Mucosa of stomach (tissue), 1 donor: ENCODE results near the gene TMOD1.

Experiments used
- H3K27me3 ChIP-seq: one replicate; pipeline ENCODE4 v1.7.0; 2013; ENCODE audit warnings: mild to moderate bottlenecking, low read length; ENCODE audit not compliant: control insufficient read depth, insufficient read depth
- H3K36me3 ChIP-seq: one replicate; pipeline ENCODE4 v1.7.0; 2013; ENCODE audit warnings: low read length; ENCODE audit not compliant: control insufficient read depth, insufficient read depth
- H3K4me1 ChIP-seq: one replicate; pipeline ENCODE4 v1.7.0; 2013; ENCODE audit warnings: mild to moderate bottlenecking, low read length; ENCODE audit not compliant: control insufficient read depth, insufficient read depth
- H3K4me3 ChIP-seq: one replicate; pipeline ENCODE4 v1.7.0; 2013; ENCODE audit warnings: low read length
- H3K9ac ChIP-seq: one replicate; pipeline ENCODE4 v1.7.0; 2013; ENCODE audit warnings: mild to moderate bottlenecking, low read length, moderate library complexity
- H3K9me3 ChIP-seq: one replicate; pipeline ENCODE4 v1.7.0; 2013; ENCODE audit warnings: mild to moderate bottlenecking, low read length, moderate library complexity; ENCODE audit not compliant: control insufficient read depth
- donor health status: Pancreatic carcinoma.

Gene TMOD1

DNA sequence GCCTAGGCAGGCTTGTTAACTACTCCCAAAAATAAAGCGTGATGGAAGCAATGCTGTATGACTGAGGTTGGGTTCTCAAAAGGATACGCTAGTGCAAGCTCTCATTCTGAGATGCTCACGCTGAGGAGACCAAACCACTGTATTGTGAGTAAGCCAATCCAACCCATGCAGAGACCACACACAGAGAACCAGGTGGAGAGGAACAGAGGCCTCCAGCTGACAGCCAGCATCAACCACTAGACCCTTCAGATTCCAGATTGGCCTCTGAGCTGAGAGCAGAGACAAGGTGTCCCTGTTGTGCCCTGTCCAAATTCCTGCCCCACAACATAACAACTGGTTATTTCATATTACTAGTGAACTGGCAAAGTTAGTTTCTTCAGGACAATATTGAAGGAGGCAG lies 127.2 kb downstream of the TMOD1 start:
- no peak overlapping the region for H3K4me3 ChIP-seq
- no peaks in the 10 kb centered on the region for H3K36me3 ChIP-seq
- H3K27me3 ChIP-seq: no peaks in the 10 kb centered on the region
- H3K9me3 ChIP-seq: no peaks in the 10 kb centered on the region
- H3K4me1 ChIP-seq: peaks cover 9% of the 10 kb centered on the region
- no peak overlapping the region for H3K9ac ChIP-seq

DNA sequence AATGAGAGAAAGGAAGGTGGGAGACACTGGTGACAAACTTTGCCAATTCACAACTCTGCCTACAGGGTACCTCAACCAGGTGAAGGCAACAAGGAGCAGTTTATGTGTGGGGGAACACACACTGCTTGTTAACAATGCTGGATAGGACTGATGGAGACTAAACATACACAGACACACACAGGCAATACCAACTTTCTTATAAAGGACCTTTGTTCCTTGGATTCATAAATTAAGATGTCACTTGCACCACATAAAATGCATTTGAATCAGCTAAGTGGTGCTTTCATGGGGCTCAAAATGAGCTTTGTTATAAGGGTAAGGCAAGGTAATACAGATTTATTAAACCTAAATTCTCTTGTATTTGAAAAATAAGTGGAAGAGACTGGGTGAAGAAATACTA lies 127.7 kb downstream of the TMOD1 start:
- H3K9ac ChIP-seq: no peak overlapping the region
- no peaks in the 10 kb centered on the region for H3K9me3 ChIP-seq
- no peaks in the 10 kb centered on the region for H3K36me3 ChIP-seq
- no peak overlapping the region for H3K4me3 ChIP-seq
- H3K27me3 ChIP-seq: no peaks in the 10 kb centered on the region
- peaks cover 9% of the 10 kb centered on the region for H3K4me1 ChIP-seq

DNA sequence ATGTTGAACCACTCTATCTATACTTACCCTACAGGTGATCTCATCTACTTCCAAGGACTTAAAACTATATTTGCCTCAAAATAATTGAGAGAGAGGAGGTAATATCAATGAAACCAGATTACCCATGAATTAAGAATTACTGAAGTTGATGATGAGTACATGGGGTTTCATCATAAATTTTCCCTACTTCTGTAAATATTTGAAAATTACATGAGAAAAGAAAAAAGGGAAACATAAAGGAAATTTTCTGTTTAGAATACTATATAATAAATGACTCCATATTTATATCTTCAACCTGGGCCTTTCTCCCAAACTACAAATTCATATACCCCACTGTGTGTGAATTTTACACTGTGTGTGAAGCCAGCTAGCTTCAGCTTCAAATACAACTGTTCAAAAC lies 129.1 kb downstream of the TMOD1 start:
- H3K36me3 ChIP-seq: no peaks in the 10 kb centered on the region
- H3K27me3 ChIP-seq: no peaks in the 10 kb centered on the region
- no peak overlapping the region for H3K4me3 ChIP-seq
- peaks cover 16% of the 10 kb centered on the region for H3K4me1 ChIP-seq
- no peak overlapping the region for H3K9ac ChIP-seq
- no peaks in the 10 kb centered on the region for H3K9me3 ChIP-seq

DNA sequence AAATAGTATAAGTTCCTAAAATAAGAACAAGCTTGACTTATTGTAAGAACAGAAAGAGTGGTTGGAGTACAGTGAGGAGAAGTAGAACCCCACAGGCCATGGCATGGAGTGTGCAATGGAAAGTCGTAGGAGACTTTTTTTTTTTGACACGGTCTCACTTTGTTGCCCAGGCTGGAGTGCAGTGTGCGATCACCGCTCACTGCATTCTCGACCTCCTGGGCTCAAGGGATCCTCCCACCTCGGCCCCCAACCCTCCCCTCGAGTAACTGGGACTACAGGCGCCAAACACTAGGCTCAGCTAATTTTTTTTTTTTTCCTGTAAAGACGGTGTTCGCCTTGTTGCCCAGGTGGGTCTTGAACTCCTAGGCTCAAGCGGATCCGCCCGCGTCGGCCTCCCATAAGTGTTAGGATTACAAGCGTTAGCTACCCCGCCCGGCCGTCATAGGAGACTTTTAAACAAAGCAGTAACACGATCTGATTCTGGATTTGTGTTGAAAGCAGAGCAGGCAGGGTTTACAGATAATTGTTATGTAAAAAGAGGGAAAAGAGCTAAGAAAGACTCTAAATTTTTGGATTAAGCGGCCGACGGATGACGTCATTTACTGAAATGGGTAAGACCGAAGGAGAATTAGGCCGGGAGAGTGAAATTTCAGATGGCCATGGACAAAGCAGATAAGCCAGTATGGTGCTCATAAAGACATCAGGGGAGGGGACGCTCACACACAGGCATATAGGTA lies 130.9 kb downstream of the TMOD1 start:
- H3K9ac ChIP-seq: peak overlapping the region; percentile 98
- H3K9me3 ChIP-seq: no peaks in the 10 kb centered on the region
- peak overlapping the region; percentile 68 for H3K4me3 ChIP-seq
- no peaks in the 10 kb centered on the region for H3K36me3 ChIP-seq
- peaks cover 12% of the 10 kb centered on the region for H3K4me1 ChIP-seq
- H3K27me3 ChIP-seq: no peaks in the 10 kb centered on the region

DNA sequence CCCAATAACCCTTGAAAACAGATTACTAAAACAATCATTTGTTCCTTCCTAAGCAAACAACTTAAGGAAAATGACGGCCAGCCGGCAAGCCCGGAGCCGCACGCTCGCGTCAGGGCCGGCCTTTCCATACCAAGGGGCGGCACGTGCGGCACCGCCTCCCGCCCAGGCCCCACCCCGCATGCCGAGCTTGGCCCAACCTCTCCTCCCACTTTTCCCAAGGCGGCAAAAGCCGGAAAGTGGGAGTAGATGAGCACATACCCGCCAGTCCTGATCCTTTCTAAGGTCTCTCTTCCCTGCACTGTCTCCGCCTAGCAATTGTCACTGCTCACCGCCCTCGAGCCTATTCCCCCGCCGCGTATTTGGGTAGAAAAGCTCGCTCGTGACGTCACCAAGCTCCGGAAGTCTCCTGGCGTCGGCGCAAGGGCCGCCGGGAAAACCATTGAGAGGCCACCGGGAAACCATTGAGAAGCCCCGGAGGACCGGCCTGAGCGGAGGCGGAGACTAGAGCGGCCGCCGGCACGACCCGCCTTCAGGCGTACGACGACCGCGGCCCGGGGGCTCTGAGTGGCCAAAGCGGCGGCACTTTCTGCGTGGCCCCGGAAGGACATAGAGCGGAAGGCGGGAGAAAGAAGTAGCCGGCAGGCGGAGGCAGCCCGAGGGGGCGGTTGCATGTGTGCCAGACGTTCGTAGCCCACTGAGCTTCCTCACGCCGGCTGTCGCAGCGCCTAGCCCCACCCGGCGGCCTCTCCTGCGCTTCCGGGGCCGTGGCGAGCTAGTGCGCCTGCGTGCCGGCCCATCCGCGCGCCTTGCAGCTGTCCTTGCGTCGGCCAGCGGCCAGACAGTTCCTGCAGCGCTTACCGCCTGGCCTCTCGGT lies 131.8 kb downstream of the TMOD1 start, which contains the start of the genes NCBP1 and TSTD2:
NCBP1 (plus strand) TSS at position 837 of the 874 bp plus-strand sequence. CDS start 61 bp downstream, outside the sequence.
TSTD2 (minus strand) TSS at position 384 of the 874 bp plus-strand sequence. CDS start 5,806 bp downstream, outside the sequence.
- no peaks in the 10 kb centered on the region for H3K36me3 ChIP-seq
- peak within 1 kb of the TSS; percentile 98 for H3K9ac ChIP-seq
- no peaks in the 10 kb centered on the region for H3K9me3 ChIP-seq
- H3K27me3 ChIP-seq: no peaks in the 10 kb centered on the region
- peaks cover 6% of the 10 kb centered on the region for H3K4me1 ChIP-seq
- H3K4me3 ChIP-seq: peak within 1 kb of the TSS; percentile 68

DNA sequence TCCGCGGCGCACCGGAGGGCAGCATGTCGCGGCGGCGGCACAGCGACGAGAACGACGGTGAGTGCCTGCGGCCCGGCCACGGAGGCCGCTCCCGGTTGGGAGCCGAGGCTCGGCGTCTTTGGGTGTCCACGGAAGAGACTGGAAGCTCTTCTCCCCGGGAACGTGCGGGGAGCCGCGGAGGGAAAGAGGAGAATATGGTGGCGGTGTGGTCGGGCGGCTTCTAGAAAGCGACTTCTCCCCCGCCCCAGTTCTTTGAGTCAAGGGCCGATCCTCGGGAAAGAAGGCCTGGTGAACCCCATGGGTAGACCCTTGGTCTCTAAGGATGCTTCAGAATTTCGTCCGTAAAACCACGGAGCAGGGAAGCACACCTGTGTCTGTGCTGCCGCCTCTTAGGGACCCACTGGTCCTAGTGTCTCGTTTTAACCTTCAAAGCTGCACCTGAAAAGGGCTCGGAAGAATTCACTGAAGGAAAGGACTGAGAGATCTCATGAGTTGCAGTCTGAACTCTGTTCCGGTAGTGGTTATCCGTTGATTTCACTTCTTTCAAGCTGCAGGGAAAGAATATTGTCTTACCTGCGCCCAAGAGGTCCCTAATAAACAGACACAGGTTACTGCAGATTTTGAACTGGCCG lies 132.5 kb downstream of the TMOD1 start:
- peaks cover 6% of the 10 kb centered on the region for H3K4me1 ChIP-seq
- no peaks in the 10 kb centered on the region for H3K27me3 ChIP-seq
- H3K9ac ChIP-seq: peak overlapping the region; percentile 98
- H3K9me3 ChIP-seq: no peaks in the 10 kb centered on the region
- peak overlapping the region; percentile 52 for H3K4me3 ChIP-seq
- H3K36me3 ChIP-seq: no peaks in the 10 kb centered on the region

DNA sequence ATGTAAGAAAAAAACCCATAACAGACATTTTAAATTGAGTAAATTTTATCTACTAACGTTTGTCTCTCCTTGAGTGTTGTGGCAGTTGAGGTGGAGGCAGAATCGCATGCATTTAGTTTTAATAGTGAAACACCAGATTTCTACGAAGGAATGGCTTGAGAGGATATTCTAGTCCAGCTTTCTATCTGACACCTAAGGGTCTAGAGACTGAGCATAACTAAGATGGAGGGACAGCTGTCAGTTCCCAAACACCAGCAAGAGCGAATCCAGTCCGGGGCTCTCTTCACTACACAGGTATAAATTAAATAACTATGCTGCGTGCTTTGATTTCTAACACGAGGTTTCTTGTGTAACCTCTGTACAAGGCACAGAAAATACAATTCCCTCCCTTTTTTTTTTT lies 133.6 kb downstream of the TMOD1 start:
- Histone ChIP-seq H3K4me1 (peaks cover 6% of the 10 kb centered on the region), H3K36me3 (no peaks in the 10 kb centered on the region), H3K4me3 (no peak overlapping the region), H3K9me3 (no peaks in the 10 kb centered on the region), H3K27me3 (no peaks in the 10 kb centered on the region), H3K9ac (peak overlapping the region; percentile 98)

DNA sequence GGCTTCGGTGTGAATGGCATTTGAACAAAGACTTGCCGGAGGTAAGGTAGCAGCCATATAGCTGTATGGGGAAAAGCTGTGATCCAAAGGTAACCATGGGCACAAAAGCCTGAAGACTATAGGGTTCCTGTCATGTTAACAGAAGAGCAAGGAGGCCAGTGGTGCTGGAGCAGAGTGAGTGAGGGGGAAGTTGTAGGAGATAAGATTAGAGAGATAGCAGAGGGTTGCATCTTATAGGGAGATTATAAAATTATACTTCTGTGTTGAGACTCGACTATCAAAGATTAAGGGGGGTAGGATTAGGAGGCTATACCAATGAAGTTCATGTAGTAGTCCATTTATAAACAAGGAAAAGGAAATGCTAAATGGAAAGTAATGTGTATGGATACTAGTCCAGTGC lies 135.4 kb downstream of the TMOD1 start:
- no peaks in the 10 kb centered on the region for H3K9me3 ChIP-seq
- H3K4me3 ChIP-seq: no peak overlapping the region
- H3K27me3 ChIP-seq: no peaks in the 10 kb centered on the region
- H3K9ac ChIP-seq: no peak overlapping the region
- H3K4me1 ChIP-seq: peaks cover 6% of the 10 kb centered on the region
- no peaks in the 10 kb centered on the region for H3K36me3 ChIP-seq

DNA sequence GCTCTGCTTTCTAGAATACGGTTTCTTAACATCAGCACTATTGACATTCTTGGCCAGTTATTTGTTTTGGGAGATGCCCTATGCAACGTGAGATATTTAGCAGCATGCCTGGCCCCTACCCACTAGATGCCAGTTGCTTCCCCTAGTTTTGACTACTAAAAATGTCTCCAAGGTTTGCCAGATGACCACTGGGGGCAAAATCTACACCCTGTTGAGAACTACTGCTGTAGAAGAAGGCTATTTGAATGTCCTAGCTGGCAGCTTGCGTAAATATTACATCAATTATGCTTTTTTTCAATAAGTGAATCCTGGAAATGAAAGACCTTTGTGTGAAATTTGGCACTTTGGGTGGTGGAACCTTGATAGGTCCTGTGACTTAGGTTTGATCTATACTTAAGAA lies 137.2 kb downstream of the TMOD1 start:
- Histone ChIP-seq H3K27me3 (no peaks in the 10 kb centered on the region), H3K4me1 (peaks cover 6% of the 10 kb centered on the region), H3K36me3 (no peaks in the 10 kb centered on the region), H3K4me3 (no peak overlapping the region), H3K9me3 (no peaks in the 10 kb centered on the region), H3K9ac (no peak overlapping the region)

DNA sequence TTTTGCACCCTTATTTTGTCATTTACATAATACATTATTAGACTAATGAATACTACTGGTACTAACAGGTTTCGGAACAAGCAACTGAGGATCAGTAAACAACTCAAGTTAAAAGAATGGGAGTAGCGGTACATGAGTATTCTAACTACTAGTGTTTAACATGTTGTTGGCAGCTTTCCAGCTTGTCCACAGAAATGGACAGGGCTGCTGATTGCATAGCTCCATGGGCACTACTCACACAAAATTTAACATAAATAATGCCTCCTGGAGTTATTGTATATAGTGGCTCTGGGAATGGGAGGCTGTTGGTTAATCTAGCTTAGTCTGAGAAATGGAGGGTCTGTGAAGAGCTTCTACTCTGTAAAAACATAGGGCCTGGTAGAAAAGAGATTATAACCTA lies 138.9 kb downstream of the TMOD1 start:
- Histone ChIP-seq H3K27me3 (no peaks in the 10 kb centered on the region), H3K9me3 (no peaks in the 10 kb centered on the region), H3K4me1 (no peaks in the 10 kb centered on the region), H3K4me3 (no peak overlapping the region), H3K36me3 (no peaks in the 10 kb centered on the region), H3K9ac (no peak overlapping the region)

DNA sequence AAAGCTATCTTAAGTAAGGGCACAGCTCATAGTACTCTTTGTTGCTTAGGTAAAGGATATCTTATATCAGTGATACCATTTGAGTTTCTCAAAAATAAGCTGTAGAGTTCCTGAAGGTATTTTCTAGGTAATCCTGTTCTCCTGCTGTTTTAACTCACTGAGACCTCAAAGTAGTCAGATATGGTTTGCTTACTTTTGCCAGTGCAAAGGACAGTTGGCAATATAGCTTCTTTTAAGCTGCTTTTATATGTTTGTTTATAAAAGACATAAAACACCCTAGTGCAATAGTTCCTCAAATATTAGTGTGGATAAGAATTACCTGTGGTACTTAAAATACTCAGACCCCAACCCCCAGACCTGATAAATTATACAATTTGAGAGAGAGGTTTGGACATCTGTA lies 144.3 kb downstream of the TMOD1 start:
- no peak overlapping the region for H3K4me3 ChIP-seq
- no peaks in the 10 kb centered on the region for H3K27me3 ChIP-seq
- H3K9ac ChIP-seq: no peak overlapping the region
- no peaks in the 10 kb centered on the region for H3K9me3 ChIP-seq
- peaks cover 4% of the 10 kb centered on the region for H3K36me3 ChIP-seq
- no peaks in the 10 kb centered on the region for H3K4me1 ChIP-seq

DNA sequence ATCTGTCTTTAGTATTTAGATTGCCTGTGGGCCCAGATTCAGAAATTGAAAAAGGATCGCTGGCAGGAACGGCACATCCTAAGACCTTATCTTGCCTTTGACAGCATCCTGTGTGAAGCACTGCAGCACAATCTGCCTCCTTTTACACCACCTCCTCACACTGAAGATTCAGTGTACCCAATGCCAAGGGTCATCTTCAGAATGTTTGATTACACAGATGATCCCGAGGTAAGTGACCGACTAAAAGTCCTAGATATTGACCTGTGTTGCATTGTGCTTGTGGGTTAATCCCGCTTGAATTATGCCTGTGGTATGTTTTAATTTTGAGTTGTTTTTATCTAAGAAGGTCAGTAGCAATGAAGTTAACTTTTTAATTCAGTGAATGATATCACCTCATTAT lies 146.5 kb downstream of the TMOD1 start:
- H3K9me3 ChIP-seq: no peaks in the 10 kb centered on the region
- no peaks in the 10 kb centered on the region for H3K4me1 ChIP-seq
- H3K9ac ChIP-seq: no peak overlapping the region
- no peak overlapping the region for H3K4me3 ChIP-seq
- H3K36me3 ChIP-seq: peaks cover 8% of the 10 kb centered on the region
- no peaks in the 10 kb centered on the region for H3K27me3 ChIP-seq
